H1 (cell line): Measurements from ENCODE around the gene RNASE2. TPM values are rescaled to one million over a fixed set of nuclear protein-coding genes. Genes with fewer than 3 reads are reported as not detected.

Experiments
- CTCF ChIA-PET: fragments of 300-600 bp; sonication (Branson Sonifier 250); formaldehyde crosslinking; loops from one replicate; lab custom pipeline; 2021; ENCODE audit not compliant: partially characterized antibody; lab: Charles Lee
- POLR2A ChIA-PET: fragments of 300-600 bp; sonication (Branson Sonifier 250); formaldehyde crosslinking; loops from one replicate; lab custom pipeline; 2021; ENCODE audit warnings: inconsistent platforms; ENCODE audit not compliant: partially characterized antibody; lab: Charles Lee
- DNase-seq, 2 experiments: peaks; one replicate each; pipeline versions ENCODE4 v3.0.0 to v3.0.0-alpha.2; 2010 to 2022; ENCODE audit warnings: low spot score in 2 of 2, low read depth in 1 of 2, mixed read lengths in 1 of 2
- FAIRE-seq: peaks from 2 replicates; lab custom pipeline; 2011; peaks lifted over from hg19 to GRCh38; lab: Jason Lieb, UNC
- H2AFZ ChIP-seq: 2 replicates; pipeline ENCODE4 v1.8.1; 2012; ENCODE audit warnings: low read length, inconsistent platforms
- H2AK5ac ChIP-seq: 2 replicates; pipeline ENCODE4 v1.6.1; 2013; ENCODE audit warnings: low read depth, low read length
- H2BK120ac ChIP-seq: replicated peaks from 2 replicates; pipeline ENCODE3; 2013; ENCODE audit warnings: low read depth, low read length, inconsistent platforms
- H2BK12ac ChIP-seq: 2 replicates; pipeline ENCODE4 v1.6.1; 2013; ENCODE audit warnings: low read depth, low read length
- H2BK15ac ChIP-seq: 2 replicates; pipeline ENCODE4 v1.6.1; 2013; ENCODE audit warnings: low read length
- H2BK20ac ChIP-seq: 2 replicates; pipeline ENCODE4 v1.6.1; 2013; ENCODE audit warnings: low read length
- H2BK5ac ChIP-seq: 2 replicates; pipeline ENCODE4 v1.6.1; 2013; ENCODE audit warnings: low read depth, low read length
- H3K14ac ChIP-seq: 2 replicates; pipeline ENCODE4 v1.6.1; 2013; ENCODE audit warnings: inconsistent platforms; ENCODE audit not compliant: insufficient read length
- H3K18ac ChIP-seq: 2 replicates; pipeline ENCODE4 v1.6.1; 2013; ENCODE audit warnings: low read length; ENCODE audit errors: extremely low read depth
- H3K23ac ChIP-seq: 2 replicates; pipeline ENCODE4 v1.6.1; 2013; ENCODE audit warnings: inconsistent platforms; ENCODE audit not compliant: insufficient read length
- H3K23me2 ChIP-seq: 2 replicates; pipeline ENCODE4 v1.6.1; 2013; ENCODE audit warnings: low read depth, low read length
- H3K27ac ChIP-seq: 2 replicates; pipeline ENCODE4 v1.6.1; 2011; ENCODE audit warnings: low read depth, low read length, inconsistent platforms
- H3K27me3 ChIP-seq, 4 experiments: replicated peaks in 1 of 4; 1 replicate in 1 of 4; 2 replicates in 3 of 4; pipeline versions ENCODE4 v1.6.1 to v1.8.1; 2011 to 2013; ENCODE audit warnings: low read length in 3 of 4, mild to moderate bottlenecking in 3 of 4, inconsistent platforms in 2 of 4, mixed read lengths in 2 of 4, moderate library complexity in 1 of 4; ENCODE audit not compliant: control insufficient read depth in 3 of 4, insufficient read depth in 3 of 4; ENCODE audit errors: extremely low read depth in 1 of 4
- H3K36me3 ChIP-seq, 4 experiments: 2 replicates each; pipeline versions ENCODE4 v1.6.1 to v1.8.1; 2011 to 2013; ENCODE audit warnings: mild to moderate bottlenecking in 4 of 4, low read length in 3 of 4, moderate library complexity in 2 of 4, control low read depth in 1 of 4, inconsistent platforms in 1 of 4; ENCODE audit not compliant: insufficient read depth in 4 of 4, control insufficient read depth in 2 of 4
- H3K4ac ChIP-seq: replicated peaks from 2 replicates; pipeline ENCODE3; 2013; ENCODE audit warnings: low read length, low read depth, mixed read lengths, inconsistent platforms; ENCODE audit not compliant: insufficient read length
- H3K4me1 ChIP-seq, 4 experiments: replicated peaks in 1 of 4; 1 replicate in 1 of 4; 2 replicates in 3 of 4; pipeline versions ENCODE4 v1.6.1 to v1.8.1; 2011 to 2013; ENCODE audit warnings: low read length in 3 of 4, inconsistent platforms in 2 of 4, mixed read lengths in 1 of 4; ENCODE audit not compliant: insufficient read depth in 4 of 4, control insufficient read depth in 3 of 4
- H3K4me2 ChIP-seq, 2 experiments: 2 replicates each; pipeline versions ENCODE4 v1.6.1 to v1.8.1; 2011 to 2013; ENCODE audit warnings: low read depth in 2 of 2, low read length in 2 of 2, control low read depth in 1 of 2, inconsistent platforms in 1 of 2, mild to moderate bottlenecking in 1 of 2; ENCODE audit not compliant: insufficient read depth in 1 of 2
- H3K4me3 ChIP-seq, 4 experiments: fragments of 200-600, 300-600 bp in 1 of 4; sonication (generic), shearing (Covaris generic), sonication (Bioruptor Twin) in 1 of 4; 2 replicates each; pipeline versions ENCODE4 v1.5.1 to v1.8.1; 2011 to 2016; ENCODE audit warnings: low read length in 4 of 4, low read depth in 3 of 4, control low read depth in 2 of 4, inconsistent platforms in 2 of 4, mild to moderate bottlenecking in 2 of 4, mixed read lengths in 1 of 4, moderate library complexity in 1 of 4; ENCODE audit not compliant: insufficient read depth in 2 of 4; ENCODE audit errors: extremely low read depth in 1 of 4
- H3K56ac ChIP-seq: replicated peaks from 2 replicates; pipeline ENCODE3; 2013; ENCODE audit warnings: low read depth, mild to moderate bottlenecking, mixed read lengths, low read length, inconsistent platforms; ENCODE audit not compliant: insufficient read length
- H3K79me1 ChIP-seq: 2 replicates; pipeline ENCODE4 v1.6.1; 2013; ENCODE audit warnings: low read depth, low read length, control low read depth
- H3K79me2 ChIP-seq, 2 experiments: 2 replicates each; pipeline versions ENCODE4 v1.6.1 to v1.8.1; 2012 to 2013; ENCODE audit warnings: low read length in 2 of 2, mild to moderate bottlenecking in 2 of 2, inconsistent platforms in 1 of 2; ENCODE audit not compliant: insufficient read depth in 2 of 2, control insufficient read depth in 1 of 2
- H3K9ac ChIP-seq, 4 experiments: replicated peaks in 1 of 4; 1 replicate in 1 of 4; 2 replicates in 3 of 4; pipeline versions ENCODE4 v1.6.1 to v1.8.1; 2011 to 2013; ENCODE audit warnings: low read depth in 3 of 4, low read length in 3 of 4, control low read depth in 2 of 4, mild to moderate bottlenecking in 2 of 4, moderate library complexity in 2 of 4, inconsistent platforms in 1 of 4; ENCODE audit errors: extremely low read depth in 1 of 4
- H3K9me3 ChIP-seq, 2 experiments: 2 replicates each; pipeline versions ENCODE4 v1.6.1 to v1.8.1; 2012 to 2013; ENCODE audit warnings: mild to moderate bottlenecking in 2 of 2, moderate library complexity in 2 of 2, control low read depth in 1 of 2, inconsistent platforms in 1 of 2, low read depth in 1 of 2, low read length in 1 of 2, mixed read lengths in 1 of 2; ENCODE audit not compliant: insufficient read depth in 2 of 2
- H4K20me1 ChIP-seq, 2 experiments: replicated peaks in 1 of 2; 2 replicates each; pipeline versions ENCODE3 to v1.8.1; 2011 to 2013; ENCODE audit warnings: inconsistent platforms in 2 of 2, low read length in 2 of 2, mild to moderate bottlenecking in 1 of 2; ENCODE audit not compliant: insufficient read depth in 2 of 2, control insufficient read depth in 1 of 2
- H4K5ac ChIP-seq: 2 replicates; pipeline ENCODE4 v1.6.1; 2013; ENCODE audit warnings: low read length, low read depth, mixed read lengths, inconsistent platforms; ENCODE audit not compliant: insufficient read length
- H4K8ac ChIP-seq: 2 replicates; pipeline ENCODE4 v1.8.0; 2013; ENCODE audit warnings: mild to moderate bottlenecking, moderate library complexity, low read length, inconsistent platforms; ENCODE audit not compliant: insufficient read depth; ENCODE audit errors: extremely low read depth
- H4K91ac ChIP-seq: replicated peaks from 2 replicates; pipeline ENCODE3; 2013; ENCODE audit warnings: low read length, mixed read lengths, inconsistent platforms; ENCODE audit not compliant: insufficient read length
- BCL11A ChIP-seq, 2 experiments: IDR thresholded peaks; one replicate each; pipeline ENCODE4 v1.6.1; 2011; ENCODE audit warnings: low read depth in 2 of 2, low read length in 2 of 2, mild to moderate bottlenecking in 2 of 2
- TAF1 ChIP-seq: IDR thresholded peaks from 2 replicates; pipeline ENCODE4 v1.6.1; 2011; ENCODE audit warnings: mild to moderate bottlenecking, low read depth, low read length
- WGBS, 2 experiments: shearing (Covaris generic) in 1 of 2; methylation state at CpG; one replicate each; pipeline versions ENCODE4 v1.1.6 to v1.1.7; 2013 to 2015; ENCODE audit warnings: low lambda C conversion rate in 2 of 2, mixed read lengths in 2 of 2, inconsistent platforms in 1 of 2, low coverage in 1 of 2, missing lambda C conversion rate in 1 of 2; ENCODE audit not compliant: insufficient replicate concordance in 2 of 2, insufficient coverage in 1 of 2, insufficient read length in 1 of 2; ENCODE audit errors: extremely low coverage in 1 of 2, missing lambda C conversion rate in 1 of 2; 5-methylcytosine and 5-hydroxymethylcytosine counted together
- polyA plus RNA-seq, 7 experiments: library from polyadenylated mRNA; depleted of rRNA in 3 of 7; stranded (reverse) in 5 of 7; unstranded in 2 of 7; fragments of >200 nt in 5 of 7; fragments of 200-250 nt in 2 of 7; gene quantifications; 1 replicate in 5 of 7; 2 replicates in 1 of 7; 4 replicates in 1 of 7; pipeline versions ENCODE4 v1.2.1 to v1.2.3, GENCODE V29; 2011 to 2013; ENCODE audit warnings: missing spikeins in 2 of 7, mixed read lengths in 2 of 7
- total RNA-seq: library from RNA; stranded (reverse); fragmentation: NEBNext Ultra II Directional; extraction: Animal tissue kit (Norgen Biotek cat#: 25700); gene quantifications from 2 replicates; pipeline ENCODE4 v1.2.1, GENCODE V29; 2021

The RNASE2 gene
- total and polyA plus RNA-seq, 2 of the 8 experiments (the other 6 are each of a cell fraction or from before 2014, with no cell fraction given), result not detected

- Histone ChIP-seq H3K56ac (no peak overlapping the region), H3K36me3 (peaks cover 9 to 24% (median 18%) of the 10 kb centered on the region in 4 experiments), H3K27me3 (no peaks in the 10 kb centered on the region), H2BK20ac (no peak overlapping the region), H2BK15ac (no peak overlapping the region), H3K23me2 (peaks cover 4% of the 10 kb centered on the region; the same call in 1 of the 2 replicates), H2BK12ac (0 out of 2 replicates have a peak overlapping the region, but pooled peaks have one; percentile 94), H3K23ac (no peak overlapping the region), H2AFZ (no peak overlapping the region), H4K20me1 (peaks cover 0 to 3% of the 10 kb centered on the region in 2 experiments), H3K9ac (peak overlapping the region in 1 of 4 experiments; percentile 74; a peak in 1 of 7 replicates), H3K4me1 (peaks cover 2 to 4% (median 4%) of the 10 kb centered on the region in 4 experiments; a peak in 3 of 7 replicates), H3K18ac (no peak overlapping the region), H3K4me2 (peak overlapping the region; percentile 61 to 89), H3K14ac (no peak overlapping the region), H2BK5ac (no peak overlapping the region), H3K79me1 (no peaks in the 10 kb centered on the region), H4K8ac (no peak overlapping the region), H3K4me3 (peak overlapping the region; percentile 39 to 65 (median 54); a peak in 7 of 8 replicates), H3K27ac (no peak overlapping the region), H4K91ac (no peak overlapping the region), H2AK5ac (no peak overlapping the region), H3K9me3 (no peaks in the 10 kb centered on the region), H4K5ac (peak overlapping the region; percentile 51), H3K4ac (no peak overlapping the region), H3K79me2 (peaks cover 0 to 19% of the 10 kb centered on the region in 2 experiments; a peak in 2 of 4 replicates), H2BK120ac (no peak overlapping the region)
- ChIA-PET POLR2A (interaction anchor here (0.6 to 1.0 kb wide), 3 partner anchors 9 to 16 kb away, joined by 3 read pairs; no protein-coding TSS in a partner anchor), CTCF (interaction anchor here (0.7 to 2.1 kb wide), 5 partner anchors 16 to 103 kb away, joined by 3 to 7 read pairs (median 4); no protein-coding TSS in a partner anchor)
- 5% methylated on average over 4 of the region's 11 CpGs; no CpG with 5 or more reads in 1 of the 2 experiments for WGBS, 2 experiments
- TF ChIP-seq BCL11A (IDR thresholded peaks at IDR 0.05; ENCODE audit: low read depth in 2 of 2, low read length in 2 of 2) (no peak), TAF1 (peak; percentile 42)
- FAIRE-seq, result no peak
- DNase-seq, result no peak
Observed at GRCh38 chr14:20989471-20989786, 34.1 kb downstream of the RNASE2 start.
